Fibroblast of mammary gland (primary cell): ENCODE data around the gene CCDC70.

ENCODE experiments used
- DNase-seq: peaks from one replicate; pipeline ENCODE4 v3.0.0-alpha.2; 2010; ENCODE audit warnings: low read depth
- H3K4me3 ChIP-seq: 2 replicates; pipeline ENCODE4 v1.5.1; 2011; ENCODE audit warnings: low read depth, mild to moderate bottlenecking, low read length, moderate library complexity; ENCODE audit not compliant: control insufficient read depth
- TF ChIP-seq, protein P1 (sequence below): conservative IDR thresholded peaks from 2 replicates; pipeline ENCODE4 v1.5.1; 2011; ENCODE audit warnings: low read depth, low read length, inconsistent platforms; ENCODE audit not compliant: control insufficient read depth, insufficient read depth

CCDC70 gene

DNA sequence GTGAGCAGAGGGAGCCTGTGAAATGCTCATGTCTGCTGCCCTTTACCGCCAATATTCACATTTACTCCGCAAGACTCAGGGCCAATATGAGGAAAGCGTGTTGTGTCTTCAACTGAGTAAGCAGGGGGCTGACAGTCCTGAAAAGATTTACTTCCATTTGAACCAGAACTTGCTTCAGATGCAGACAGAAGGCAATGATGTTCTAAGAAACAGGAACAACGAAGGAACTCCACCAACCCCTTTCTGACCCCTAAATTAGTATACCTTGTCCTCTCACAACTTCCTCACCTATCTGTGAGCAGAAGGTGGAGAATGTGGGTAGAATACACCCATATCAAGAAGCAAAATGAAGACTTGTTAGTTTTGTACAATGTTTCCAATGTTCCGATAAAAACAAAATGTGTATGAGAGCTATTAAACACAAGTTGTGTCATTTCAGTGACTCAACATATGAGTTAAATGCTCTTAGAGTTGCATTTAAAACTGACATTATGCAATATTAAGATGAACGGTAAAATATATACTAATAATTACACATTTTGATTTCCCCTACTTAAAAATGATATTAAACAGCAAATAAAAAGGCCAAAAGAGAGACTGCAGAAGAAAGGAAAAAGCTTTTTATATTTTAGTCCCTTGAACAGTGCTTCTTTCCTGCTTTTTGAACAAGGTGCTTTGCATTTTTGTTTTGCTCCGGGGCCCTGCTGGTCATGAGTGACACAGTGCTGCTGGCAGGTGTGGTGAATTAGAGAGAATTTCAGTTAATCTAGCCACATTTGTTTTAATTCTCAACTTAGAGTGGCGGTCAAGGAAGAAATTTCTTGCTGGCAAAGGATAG, 32.8 kb upstream of the CCDC70 start:
- TF ChIP-seq, protein P1, sequence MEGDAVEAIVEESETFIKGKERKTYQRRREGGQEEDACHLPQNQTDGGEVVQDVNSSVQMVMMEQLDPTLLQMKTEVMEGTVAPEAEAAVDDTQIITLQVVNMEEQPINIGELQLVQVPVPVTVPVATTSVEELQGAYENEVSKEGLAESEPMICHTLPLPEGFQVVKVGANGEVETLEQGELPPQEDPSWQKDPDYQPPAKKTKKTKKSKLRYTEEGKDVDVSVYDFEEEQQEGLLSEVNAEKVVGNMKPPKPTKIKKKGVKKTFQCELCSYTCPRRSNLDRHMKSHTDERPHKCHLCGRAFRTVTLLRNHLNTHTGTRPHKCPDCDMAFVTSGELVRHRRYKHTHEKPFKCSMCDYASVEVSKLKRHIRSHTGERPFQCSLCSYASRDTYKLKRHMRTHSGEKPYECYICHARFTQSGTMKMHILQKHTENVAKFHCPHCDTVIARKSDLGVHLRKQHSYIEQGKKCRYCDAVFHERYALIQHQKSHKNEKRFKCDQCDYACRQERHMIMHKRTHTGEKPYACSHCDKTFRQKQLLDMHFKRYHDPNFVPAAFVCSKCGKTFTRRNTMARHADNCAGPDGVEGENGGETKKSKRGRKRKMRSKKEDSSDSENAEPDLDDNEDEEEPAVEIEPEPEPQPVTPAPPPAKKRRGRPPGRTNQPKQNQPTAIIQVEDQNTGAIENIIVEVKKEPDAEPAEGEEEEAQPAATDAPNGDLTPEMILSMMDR = no peak
- no peak for DNase-seq
- no peak overlapping the region for H3K4me3 ChIP-seq

DNA sequence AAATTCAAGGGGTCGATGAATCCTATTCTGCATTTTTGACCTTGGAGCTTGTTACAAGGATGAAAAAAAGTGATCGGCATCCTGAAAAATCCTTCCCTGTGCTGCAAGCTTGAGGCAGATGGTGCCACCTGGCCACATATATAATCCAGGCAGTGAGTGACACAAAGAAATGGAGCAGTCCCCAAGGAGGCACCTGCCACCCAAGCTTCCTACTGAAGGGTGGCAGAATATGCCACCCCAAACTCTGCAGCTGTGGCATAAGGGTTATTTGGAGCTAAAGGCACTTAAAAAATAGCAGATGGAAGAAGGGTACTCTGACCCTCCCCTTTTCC, 32.2 kb upstream of the CCDC70 start:
- H3K4me3 ChIP-seq = no peak overlapping the region
- no peak for DNase-seq
- TF ChIP-seq, protein P1 = no peak

DNA sequence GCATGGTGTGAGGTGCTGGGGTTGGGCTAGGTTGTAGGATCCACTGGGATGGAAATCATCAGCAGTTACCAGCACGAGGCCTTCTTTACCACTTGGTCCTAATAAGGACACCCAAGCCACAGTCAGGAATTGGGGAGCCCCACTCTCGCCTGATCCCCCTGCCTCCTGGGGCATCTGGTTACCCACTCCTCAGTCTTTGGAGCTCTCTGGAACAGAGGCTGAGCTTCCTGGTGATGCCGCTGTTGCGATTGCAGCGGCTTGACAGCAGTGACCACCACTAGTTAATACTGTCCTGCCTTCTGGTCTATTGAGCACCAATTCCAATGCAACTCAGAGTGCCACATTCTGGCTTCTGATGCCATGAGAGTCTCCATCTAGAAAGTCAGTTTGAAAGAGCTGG, 30.2 kb upstream of the CCDC70 start:
- no peak overlapping the region for H3K4me3 ChIP-seq
- TF ChIP-seq, protein P1 = no peak
- DNase-seq = no peak

DNA sequence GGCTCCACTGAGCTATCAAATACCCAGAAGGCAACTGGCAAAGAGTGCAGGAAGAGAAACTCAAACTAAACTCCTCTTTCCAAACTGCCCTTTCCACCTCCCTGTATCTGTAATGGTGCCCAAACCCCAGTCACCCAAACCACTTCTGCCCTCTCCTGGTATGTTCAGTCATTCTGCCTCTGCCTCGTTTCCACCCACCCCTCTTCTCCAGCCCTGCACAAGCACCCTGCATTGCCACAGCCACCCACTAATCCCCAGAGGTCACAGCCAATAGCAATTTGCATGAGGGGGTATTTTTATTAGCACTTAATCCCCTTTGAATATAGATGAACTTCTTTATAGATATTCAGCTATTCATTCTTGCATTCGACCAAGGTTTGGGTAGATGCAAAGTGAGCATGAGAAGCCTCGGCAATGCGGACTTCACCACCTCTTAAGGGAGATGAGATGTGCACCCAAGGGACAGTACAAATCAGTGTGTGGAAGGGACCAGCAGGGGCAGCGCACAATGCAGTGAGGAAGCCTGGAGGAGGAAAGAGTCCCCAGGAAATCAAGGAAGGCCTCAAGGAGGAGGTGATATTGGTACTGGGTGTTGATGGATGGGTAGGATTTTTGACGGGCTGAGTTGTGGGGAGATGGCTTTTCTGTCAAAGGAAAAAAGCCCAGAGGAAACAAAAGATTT, 29.2 kb upstream of the CCDC70 start:
- DNase-seq = peak; percentile 31
- TF ChIP-seq, protein P1 = peak; percentile 30
- H3K4me3 ChIP-seq = no peak overlapping the region

DNA sequence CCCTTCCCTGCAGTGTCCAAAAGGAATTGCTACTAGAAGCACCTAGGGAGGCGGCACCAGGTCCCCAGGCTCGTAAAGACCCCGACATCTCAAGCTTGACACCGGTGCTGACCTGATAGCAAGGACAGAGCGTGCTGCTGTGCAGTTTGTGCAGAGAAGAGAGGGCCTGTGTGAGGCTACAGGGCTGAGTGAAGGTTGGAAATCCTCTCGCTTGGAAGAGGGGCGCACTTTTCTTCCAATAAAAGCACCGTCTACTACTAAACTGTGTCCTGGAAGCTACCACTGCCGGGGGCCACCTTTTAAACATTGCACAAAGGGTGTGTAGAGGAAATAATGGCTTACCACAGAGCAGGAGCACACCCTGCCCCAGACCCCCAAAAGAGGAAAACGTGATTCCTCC, 27.8 kb upstream of the CCDC70 start:
- TF ChIP-seq, protein P1 = no peak
- H3K4me3 ChIP-seq = no peak overlapping the region

DNA sequence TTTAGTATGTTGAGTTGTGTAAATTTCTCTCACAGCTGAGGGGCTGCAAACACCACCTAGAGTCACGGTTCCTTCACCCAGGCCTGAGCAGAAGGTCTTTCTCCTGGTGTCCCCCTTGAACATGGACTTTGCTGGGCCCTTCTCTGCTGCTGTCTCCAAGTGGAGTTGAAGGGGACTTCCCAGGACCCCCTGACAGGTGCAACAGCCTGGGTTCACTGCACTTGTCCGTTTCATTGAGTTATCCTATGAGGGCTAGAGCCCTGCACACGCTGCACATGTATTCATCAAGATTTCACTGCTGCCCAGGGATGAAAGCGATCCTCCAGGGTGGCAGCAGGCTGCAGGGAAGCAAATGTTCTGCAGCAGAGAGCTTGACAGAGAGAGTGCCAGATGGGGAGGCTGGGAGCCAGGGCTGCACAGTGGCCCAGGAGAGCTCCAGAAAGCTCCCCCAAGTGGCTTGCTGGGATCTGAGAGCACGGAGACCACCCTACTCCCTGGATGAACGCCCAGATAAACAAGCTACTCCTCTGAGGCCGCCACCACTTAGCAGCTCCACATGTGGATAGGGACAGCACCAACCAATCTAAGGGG, 27.1 kb upstream of the CCDC70 start:
- TF ChIP-seq, protein P1 = no peak
- no peak overlapping the region for H3K4me3 ChIP-seq
- no peak for DNase-seq

More for the DNA sequence above, 27.8 kb upstream of the CCDC70 start:
- no peak for DNase-seq
